ENCODE results near the gene CALR3.

CALR3 gene

DNA sequence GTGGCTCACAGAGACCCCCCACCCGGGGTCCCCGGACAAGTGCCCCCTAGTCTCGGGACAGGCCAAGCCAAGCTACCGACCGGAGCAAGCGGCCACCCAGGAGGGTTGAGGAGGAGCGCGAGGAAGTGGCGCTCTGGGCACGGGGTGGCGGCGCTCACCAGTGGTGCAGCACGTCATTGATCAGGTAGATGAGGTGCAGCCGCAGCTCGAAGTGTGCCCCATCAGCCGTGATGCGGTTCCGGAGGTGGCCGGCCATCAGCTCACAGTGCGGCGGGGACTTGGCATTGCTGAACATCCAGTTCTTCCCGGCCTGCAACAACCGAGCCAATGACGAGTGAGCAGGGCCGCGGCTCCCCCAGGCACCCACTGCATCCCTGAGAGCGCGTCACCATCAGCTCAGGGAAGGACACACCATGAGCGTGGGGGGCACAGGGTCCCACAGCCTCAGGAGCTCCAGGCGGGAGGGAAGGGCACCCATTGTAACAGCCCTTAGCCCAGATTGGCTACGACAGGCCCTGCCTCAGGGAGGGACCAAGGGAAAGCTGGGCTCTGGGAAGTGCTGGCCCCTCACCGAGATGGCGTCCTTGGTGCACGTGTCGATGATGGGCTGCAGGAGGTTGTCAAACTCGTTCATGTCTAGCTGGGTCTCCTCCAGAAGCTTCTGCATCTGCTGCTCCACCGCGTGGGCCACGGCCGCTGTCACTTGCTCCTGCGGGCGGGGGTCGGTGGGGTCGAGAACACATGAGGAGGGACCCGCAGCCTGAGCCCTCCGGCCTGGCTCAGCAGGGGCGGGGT lies 36.7 kb upstream of the CALR3 start:
- H3K4me1 ChIP-seq (ENCODE audit: control insufficient read depth, low read depth, low read length): no peaks in the 10 kb centered on the region
- H3K9ac ChIP-seq (ENCODE audit: low read length): no peak overlapping the region
- no peaks in the 10 kb centered on the region for H3K27me3 ChIP-seq (ENCODE audit: insufficient read depth, low read length, poor library complexity)
- peaks cover 20% of the 10 kb centered on the region for H3K36me3 ChIP-seq (ENCODE audit: control insufficient read depth, insufficient read depth, low read length)
- no peak for DNase-seq
- no peak overlapping the region for H2BK5ac ChIP-seq (ENCODE audit: low read length)
- no peak overlapping the region for H4K5ac ChIP-seq (ENCODE audit: low read length)
- H3K79me1 ChIP-seq (ENCODE audit: low read length): peaks cover 17% of the 10 kb centered on the region
- H3K4ac ChIP-seq (ENCODE audit: low read depth, low read length): no peak overlapping the region
- no peak overlapping the region for H2BK120ac ChIP-seq (ENCODE audit: low read depth, low read length)
- no peak overlapping the region for H3K27ac ChIP-seq (ENCODE audit: low read depth, low read length)
- H3K4me3 ChIP-seq (ENCODE audit: low read length): no peak overlapping the region
- H3K79me2 ChIP-seq (ENCODE audit: control insufficient read depth, insufficient read depth, low read length): peaks cover 18% of the 10 kb centered on the region
- H3K18ac ChIP-seq (ENCODE audit: low read length): no peak overlapping the region
- no peak overlapping the region for H2AK5ac ChIP-seq (ENCODE audit: low read length)
- WGBS (ENCODE audit: extremely low coverage, insufficient coverage, low lambda C conversion rate): no CpG with 5 or more reads among the region's 47 CpGs
- H3K56ac ChIP-seq (ENCODE audit: low read length): no peak overlapping the region
- H4K8ac ChIP-seq (ENCODE audit: low read depth, low read length): no peak overlapping the region
- no peak overlapping the region for H2BK15ac ChIP-seq (replicated peaks; ENCODE audit: low read depth)
- no peak overlapping the region for H3K23ac ChIP-seq (ENCODE audit: low read length)
- H3K4me2 ChIP-seq (ENCODE audit: low read length): no peak overlapping the region

DNA sequence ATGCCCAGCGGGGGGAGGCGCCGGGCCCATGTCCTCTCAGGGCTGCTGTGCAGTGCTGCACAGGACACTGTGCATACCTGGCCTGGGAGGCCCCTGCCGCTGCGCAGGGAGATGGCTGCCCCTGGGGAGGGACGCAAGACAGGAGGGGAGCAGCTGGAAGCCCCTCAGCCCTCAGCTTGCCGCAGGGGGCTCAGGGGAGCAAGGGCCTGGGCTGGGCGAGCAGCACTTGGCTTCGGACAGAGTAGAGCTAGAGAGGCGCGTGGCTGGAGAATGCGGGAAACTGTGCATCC lies 35.4 kb upstream of the CALR3 start:
- H3K4me2 ChIP-seq (ENCODE audit: low read length): no peak overlapping the region
- H3K4me3 ChIP-seq (ENCODE audit: low read length): no peak overlapping the region
- H3K23ac ChIP-seq (ENCODE audit: low read length): no peak overlapping the region
- H3K9ac ChIP-seq (ENCODE audit: low read length): no peak overlapping the region
- H4K8ac ChIP-seq (ENCODE audit: low read depth, low read length): no peak overlapping the region
- peaks cover 8% of the 10 kb centered on the region for H3K79me1 ChIP-seq (ENCODE audit: low read length)
- no peak overlapping the region for H3K18ac ChIP-seq (ENCODE audit: low read length)
- H2BK5ac ChIP-seq (ENCODE audit: low read length): no peak overlapping the region
- WGBS (ENCODE audit: extremely low coverage, insufficient coverage, low lambda C conversion rate): no CpG with 5 or more reads among the region's 12 CpGs
- DNase-seq: no peak
- no peak overlapping the region for H2AK5ac ChIP-seq (ENCODE audit: low read length)
- no peak overlapping the region for H3K27ac ChIP-seq (ENCODE audit: low read depth, low read length)
- no peak overlapping the region for H2BK120ac ChIP-seq (ENCODE audit: low read depth, low read length)
- peaks cover 7% of the 10 kb centered on the region for H3K79me2 ChIP-seq (ENCODE audit: control insufficient read depth, insufficient read depth, low read length)
- H3K56ac ChIP-seq (ENCODE audit: low read length): no peak overlapping the region
- H3K27me3 ChIP-seq (ENCODE audit: insufficient read depth, low read length, poor library complexity): no peaks in the 10 kb centered on the region
- no peaks in the 10 kb centered on the region for H3K4me1 ChIP-seq (ENCODE audit: control insufficient read depth, low read depth, low read length)
- H2BK15ac ChIP-seq (replicated peaks; ENCODE audit: low read depth): no peak overlapping the region
- no peak overlapping the region for H4K5ac ChIP-seq (ENCODE audit: low read length)
- H3K36me3 ChIP-seq (ENCODE audit: control insufficient read depth, insufficient read depth, low read length): peaks cover 26% of the 10 kb centered on the region
- H3K4ac ChIP-seq (ENCODE audit: low read depth, low read length): no peak overlapping the region

DNA sequence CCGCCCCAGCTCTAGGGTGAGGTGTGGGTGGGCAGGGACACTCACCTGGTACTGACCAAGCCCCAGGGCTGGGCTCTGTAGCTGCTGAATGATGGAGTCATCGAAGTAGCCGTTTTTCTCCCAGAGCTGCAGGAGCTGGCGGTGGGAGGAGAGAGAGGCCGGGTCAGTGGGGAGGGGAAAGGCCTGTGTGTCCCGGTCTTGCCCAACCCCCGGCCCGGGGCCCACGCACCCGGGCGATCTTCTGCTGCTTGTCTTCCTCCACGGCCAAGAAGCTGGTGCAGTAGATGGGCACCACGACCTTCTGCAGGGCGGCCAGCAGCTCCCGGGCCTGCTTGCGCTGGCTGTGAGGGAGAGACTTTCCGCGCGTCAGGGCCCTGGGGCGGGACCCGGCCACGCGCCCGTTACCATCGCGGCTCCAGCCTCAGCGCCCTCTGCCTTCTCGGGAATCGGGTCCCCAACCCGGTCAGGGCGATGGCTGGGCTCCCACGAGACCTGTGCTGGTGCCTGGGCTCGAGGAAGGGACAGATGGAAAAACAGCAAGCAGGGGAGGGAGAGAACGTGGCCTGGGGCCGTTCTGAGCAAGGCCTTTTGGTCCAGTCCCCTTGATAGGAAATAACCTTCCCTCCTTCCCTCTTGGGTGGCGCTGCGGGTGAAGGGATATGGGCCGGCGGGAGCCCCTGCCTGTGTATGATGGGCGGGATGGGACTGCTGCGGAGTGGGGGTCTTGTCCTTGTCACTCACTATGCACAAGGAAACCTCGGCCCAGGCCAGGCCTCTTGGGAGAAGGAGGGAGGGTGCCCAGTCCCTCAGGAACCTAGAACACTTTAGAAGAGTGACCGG lies 34.8 kb upstream of the CALR3 start:
- H2AK5ac ChIP-seq (ENCODE audit: low read length): no peak overlapping the region
- H3K36me3 ChIP-seq (ENCODE audit: control insufficient read depth, insufficient read depth, low read length): peaks cover 26% of the 10 kb centered on the region
- no peaks in the 10 kb centered on the region for H3K27me3 ChIP-seq (ENCODE audit: insufficient read depth, low read length, poor library complexity)
- H3K4me2 ChIP-seq (ENCODE audit: low read length): no peak overlapping the region
- H3K56ac ChIP-seq (ENCODE audit: low read length): no peak overlapping the region
- H2BK15ac ChIP-seq (replicated peaks; ENCODE audit: low read depth): no peak overlapping the region
- peaks cover 2% of the 10 kb centered on the region for H3K79me2 ChIP-seq (ENCODE audit: control insufficient read depth, insufficient read depth, low read length)
- no peak overlapping the region for H2BK120ac ChIP-seq (ENCODE audit: low read depth, low read length)
- no peak overlapping the region for H3K27ac ChIP-seq (ENCODE audit: low read depth, low read length)
- H3K4ac ChIP-seq (ENCODE audit: low read depth, low read length): no peak overlapping the region
- H3K23ac ChIP-seq (ENCODE audit: low read length): no peak overlapping the region
- no peak overlapping the region for H4K8ac ChIP-seq (ENCODE audit: low read depth, low read length)
- WGBS (ENCODE audit: extremely low coverage, insufficient coverage, low lambda C conversion rate): no CpG with 5 or more reads among the region's 43 CpGs
- H3K9ac ChIP-seq (ENCODE audit: low read length): no peak overlapping the region
- H3K4me1 ChIP-seq (ENCODE audit: control insufficient read depth, low read depth, low read length): no peaks in the 10 kb centered on the region
- no peak for DNase-seq
- H3K79me1 ChIP-seq (ENCODE audit: low read length): peaks cover 4% of the 10 kb centered on the region
- no peak overlapping the region for H3K4me3 ChIP-seq (ENCODE audit: low read length)
- H4K5ac ChIP-seq (ENCODE audit: low read length): no peak overlapping the region
- no peak overlapping the region for H2BK5ac ChIP-seq (ENCODE audit: low read length)
- no peak overlapping the region for H3K18ac ChIP-seq (ENCODE audit: low read length)

DNA sequence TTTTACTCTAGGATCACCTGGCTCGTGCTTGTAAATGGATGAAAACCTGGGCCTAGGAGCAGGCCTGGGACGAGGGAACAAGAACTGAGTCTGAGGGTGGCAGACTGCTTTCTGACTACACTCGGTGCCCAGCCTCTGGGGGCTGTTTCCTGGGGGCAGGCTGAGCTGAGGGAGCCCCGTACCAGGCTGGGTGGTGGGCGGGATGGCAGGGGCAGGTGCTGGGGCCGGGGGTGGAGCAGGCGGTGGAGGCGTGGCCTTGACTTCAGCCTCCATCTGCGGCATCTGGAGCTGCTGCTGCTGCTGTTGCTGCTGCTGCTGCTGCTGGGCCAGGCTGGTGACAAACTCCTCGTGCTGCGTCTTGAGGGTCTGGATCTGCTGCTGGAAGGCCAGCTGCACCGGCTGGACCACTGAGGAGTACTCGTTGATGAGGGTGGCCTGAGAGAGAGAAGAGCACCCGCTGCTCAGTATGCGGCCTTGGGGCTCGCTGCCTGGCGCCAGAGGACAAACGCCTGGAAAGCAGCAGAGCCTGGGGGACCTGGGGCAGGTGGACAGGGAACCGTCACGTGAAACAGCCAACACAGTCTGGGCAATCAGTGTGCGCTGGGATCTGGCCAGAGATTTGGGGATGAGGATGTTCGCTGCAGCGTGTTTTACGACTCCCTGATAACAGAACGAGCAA lies 33.6 kb upstream of the CALR3 start:
- H3K36me3 ChIP-seq (ENCODE audit: control insufficient read depth, insufficient read depth, low read length): peaks cover 26% of the 10 kb centered on the region
- peaks cover 2% of the 10 kb centered on the region for H3K79me1 ChIP-seq (ENCODE audit: low read length)

DNA sequence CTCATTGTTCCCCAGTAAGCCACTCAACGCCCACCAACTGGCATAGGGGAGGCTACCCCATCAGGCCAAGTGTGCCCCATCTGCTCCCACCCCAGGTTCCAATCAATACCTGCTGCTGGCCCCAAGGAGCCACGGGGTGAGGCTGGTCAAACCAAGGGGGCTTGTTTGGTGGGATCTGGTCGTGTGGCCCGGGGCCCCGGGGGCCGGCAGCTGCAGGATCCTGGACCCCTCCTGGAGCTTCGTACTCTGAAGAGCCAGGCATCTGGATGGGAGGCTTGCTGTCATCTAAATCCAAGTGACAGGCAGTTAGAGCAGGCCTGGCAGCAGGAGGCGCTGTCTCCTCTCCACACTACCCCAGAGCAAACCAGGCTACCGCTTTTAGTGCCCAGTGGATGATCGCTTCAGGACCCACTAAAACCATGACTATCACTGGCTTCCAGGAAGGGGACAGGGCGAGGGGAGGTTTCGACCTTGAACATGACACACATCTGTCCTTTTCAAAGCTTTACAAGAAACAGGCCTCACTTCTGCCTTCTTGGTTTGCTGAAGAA lies 32.1 kb upstream of the CALR3 start:
- H3K56ac ChIP-seq (ENCODE audit: low read length): no peak overlapping the region
- H3K27ac ChIP-seq (ENCODE audit: low read depth, low read length): no peak overlapping the region
- H3K36me3 ChIP-seq (ENCODE audit: control insufficient read depth, insufficient read depth, low read length): peaks cover 29% of the 10 kb centered on the region
- no peak overlapping the region for H3K4ac ChIP-seq (ENCODE audit: low read depth, low read length)
- no peak overlapping the region for H3K4me3 ChIP-seq (ENCODE audit: low read length)
- H3K23ac ChIP-seq (ENCODE audit: low read length): no peak overlapping the region
- H3K4me1 ChIP-seq (ENCODE audit: control insufficient read depth, low read depth, low read length): no peaks in the 10 kb centered on the region
- H2BK15ac ChIP-seq (replicated peaks; ENCODE audit: low read depth): no peak overlapping the region
- H2BK5ac ChIP-seq (ENCODE audit: low read length): no peak overlapping the region
- peak; percentile 55 for DNase-seq
- H3K79me1 ChIP-seq (ENCODE audit: low read length): peaks cover 2% of the 10 kb centered on the region
- H3K4me2 ChIP-seq (ENCODE audit: low read length): no peak overlapping the region
- H2BK120ac ChIP-seq (ENCODE audit: low read depth, low read length): no peak overlapping the region
- no peak overlapping the region for H2AK5ac ChIP-seq (ENCODE audit: low read length)
- no CpG with 5 or more reads among the region's 12 CpGs for WGBS (ENCODE audit: extremely low coverage, insufficient coverage, low lambda C conversion rate)
- no peak overlapping the region for H4K5ac ChIP-seq (ENCODE audit: low read length)
- no peaks in the 10 kb centered on the region for H3K27me3 ChIP-seq (ENCODE audit: insufficient read depth, low read length, poor library complexity)
- H3K9ac ChIP-seq (ENCODE audit: low read length): no peak overlapping the region
- no peak overlapping the region for H3K18ac ChIP-seq (ENCODE audit: low read length)
- no peaks in the 10 kb centered on the region for H3K79me2 ChIP-seq (ENCODE audit: control insufficient read depth, insufficient read depth, low read length)
- no peak overlapping the region for H4K8ac ChIP-seq (ENCODE audit: low read depth, low read length)

More for the DNA sequence above, 33.6 kb upstream of the CALR3 start:
- Histone ChIP-seq H3K4me3 (ENCODE audit: low read length) (no peak overlapping the region), H3K4me1 (ENCODE audit: control insufficient read depth, low read depth, low read length) (no peaks in the 10 kb centered on the region), H3K79me2 (ENCODE audit: control insufficient read depth, insufficient read depth, low read length) (no peaks in the 10 kb centered on the region), H4K8ac (ENCODE audit: low read depth, low read length) (no peak overlapping the region), H4K5ac (ENCODE audit: low read length) (no peak overlapping the region), H2AK5ac (ENCODE audit: low read length) (no peak overlapping the region), H3K4me2 (ENCODE audit: low read length) (no peak overlapping the region), H3K23ac (ENCODE audit: low read length) (no peak overlapping the region), H3K9ac (ENCODE audit: low read length) (no peak overlapping the region), H2BK120ac (ENCODE audit: low read depth, low read length) (no peak overlapping the region), H3K18ac (ENCODE audit: low read length) (no peak overlapping the region), H3K56ac (ENCODE audit: low read length) (no peak overlapping the region), H3K27ac (ENCODE audit: low read depth, low read length) (no peak overlapping the region), H3K4ac (ENCODE audit: low read depth, low read length) (no peak overlapping the region), H3K27me3 (ENCODE audit: insufficient read depth, low read length, poor library complexity) (no peaks in the 10 kb centered on the region), H2BK15ac (replicated peaks; ENCODE audit: low read depth) (no peak overlapping the region), H2BK5ac (ENCODE audit: low read length) (no peak overlapping the region)
- no CpG with 5 or more reads among the region's 25 CpGs for WGBS (ENCODE audit: extremely low coverage, insufficient coverage, low lambda C conversion rate)
- DNase-seq: no peak

All from mesendoderm (in vitro differentiated cells).